Stomach (tissue), 9 donors: ENCODE results near the gene RAB31. TPM values are rescaled to one million over a fixed set of nuclear protein-coding genes. Genes with fewer than 3 reads are reported as not detected.

ENCODE experiments used
- DNase-seq, 2 donors: peaks; one replicate each; pipeline versions ENCODE4 v3.0.0 to v3.0.0-alpha.2; 2013 to 2019
- H3K27ac ChIP-seq, 5 donors: fragments of 200-600 bp in 4 of 5; sonication (generic) in 4 of 5; one replicate each; pipeline ENCODE4 v1.5.1; 2013 to 2019; ENCODE audit warnings: mild to moderate bottlenecking in 1 of 5, moderate library complexity in 1 of 5
- H3K27me3 ChIP-seq, 3 donors: fragments of 200-600 bp; sonication (generic); one replicate each; pipeline ENCODE4 v1.5.1; 2017 to 2019; ENCODE audit warnings: mixed run types in 1 of 3
- H3K36me3 ChIP-seq, 4 donors: fragments of 200-600 bp; sonication (generic); 1 replicate in 3 of 4; 2 replicates in 1 of 4; pipeline ENCODE4 v1.5.1; 2016 to 2019
- H3K4me1 ChIP-seq, 4 donors: fragments of 200-600 bp; sonication (generic); one replicate each; pipeline ENCODE4 v1.5.1; 2016 to 2019
- H3K4me3 ChIP-seq, 4 donors: fragments of 200-600 bp; sonication (generic) in 3 of 4; one replicate each; pipeline ENCODE4 v1.5.1; 2016 to 2019; ENCODE audit warnings: mild to moderate bottlenecking in 1 of 4
- H3K9me3 ChIP-seq, 4 donors: fragments of 200-600 bp; sonication (generic); one replicate each; pipeline ENCODE4 v1.5.1; 2016 to 2019
- CTCF ChIP-seq, 7 experiments: fragments of 450-650 bp in 4 of 7; fragments of 200-600 bp in 3 of 7; sonication (generic) in 3 of 7; IDR thresholded peaks; one replicate each; pipeline ENCODE4 v1.5.1; 2016 to 2019; ENCODE audit warnings: antibody characterized with exemption in 7 of 7, control low read depth in 2 of 7, mild to moderate bottlenecking in 1 of 7
- EP300 ChIP-seq: sonication (generic); formaldehyde crosslinking; IDR thresholded peaks from one replicate; pipeline ENCODE4 v1.6.1; 2017; ENCODE audit warnings: antibody characterized with exemption
- POLR2A ChIP-seq, 4 donors: fragments of 450-650 bp; IDR thresholded peaks; one replicate each; pipeline ENCODE4 v1.6.1; 2016; ENCODE audit warnings: antibody characterized with exemption in 4 of 4, control low read depth in 2 of 4, mild to moderate bottlenecking in 1 of 4, moderate library complexity in 1 of 4
- POLR2AphosphoS5 ChIP-seq, 3 donors: sonication (generic); formaldehyde crosslinking; IDR thresholded peaks; one replicate each; pipeline ENCODE4 v1.6.1; 2016; ENCODE audit warnings: antibody characterized with exemption in 3 of 3
- WGBS, 5 donors: extraction: QIAGEN DNeasy Blood & Tissue Kit in 3 of 5; methylation state at CpG; one replicate each; pipeline versions ENCODE4 v1.1.5 to v1.1.7; 2013 to 2018; 5-methylcytosine and 5-hydroxymethylcytosine counted together
- intact Hi-C: fragments of 100-400 bp; cut with DNase I; formaldehyde crosslinking; loops from one replicate; pipeline ENCODE4 v1.15.1; 2023; ENCODE audit warnings: low total_unique reads
- polyA plus RNA-seq, 3 donors: library from polyadenylated mRNA; stranded (reverse); fragments of 200-250 nt; gene quantifications; one replicate each; pipeline ENCODE4 v1.2.3, GENCODE V29; 2013
- total RNA-seq, 5 donors: library from RNA; depleted of rRNA; stranded (reverse); fragments of >200 nt; gene quantifications; one replicate each; pipeline versions ENCODE4 v1.1.0 to v1.2.3, GENCODE V29; 2014 to 2016
- donor health status: healthy with polysubstance abuse.
- donor health status: Bipolar disorder and iron deficiency.
- donor health status: healthy.

The RAB31 gene
- total and polyA plus RNA-seq, 8 donors: 10.1 to 65.5 (median 36.8) TPM

- TF ChIP-seq POLR2AphosphoS5 (IDR thresholded peaks at IDR 0.05) (no peak), CTCF (IDR thresholded peaks at IDR 0.05) (no peak), EP300 (no peak), POLR2A (IDR thresholded peaks at IDR 0.05) (no peak)
- H3K9me3 ChIP-seq: peaks cover 4 to 16% (median 7%) of the 10 kb centered on the region in 4 donors
- DNase-seq: no peak
- intact Hi-C loops: no loop called here
- H3K27ac ChIP-seq: no peak overlapping the region
- peaks cover 0 to 21% (median 7%) of the 10 kb centered on the region in 4 donors for H3K36me3 ChIP-seq
- no peak overlapping the region for H3K4me3 ChIP-seq
- WGBS, 5 donors: 68 to 84% (median 81%) methylated on average over 4 of the region's 4 CpGs
- H3K4me1 ChIP-seq: peaks cover 1 to 4% (median 3%) of the 10 kb centered on the region in 4 donors
- no peaks in the 10 kb centered on the region for H3K27me3 ChIP-seq
Observed at GRCh38 chr18:9861933-9862332, 153.8 kb downstream of the RAB31 start.

GRCh38 chr18:9862686-9863085 lies 154.6 kb downstream of the RAB31 start:
- Histone ChIP-seq H3K27ac (no peak overlapping the region), H3K9me3 (peaks cover 4 to 16% (median 7%) of the 10 kb centered on the region in 4 donors), H3K4me1 (no peaks in the 10 kb centered on the region), H3K27me3 (no peaks in the 10 kb centered on the region), H3K36me3 (peaks cover 0 to 21% (median 7%) of the 10 kb centered on the region in 4 donors), H3K4me3 (no peak overlapping the region)
- TF ChIP-seq EP300 (no peak), POLR2A (IDR thresholded peaks at IDR 0.05) (no peak), POLR2AphosphoS5 (IDR thresholded peaks at IDR 0.05) (no peak), CTCF (IDR thresholded peaks at IDR 0.05) (no peak)
- WGBS, 5 donors: 63 to 84% (median 65%) methylated on average over 3 of the region's 3 CpGs
- DNase-seq: no peak
- intact Hi-C loops: no loop called here

GRCh38 chr18:9863282-9863681 lies 155.2 kb downstream of the RAB31 start:
- Histone ChIP-seq H3K27me3 (no peaks in the 10 kb centered on the region), H3K9me3 (peaks cover 4 to 16% (median 7%) of the 10 kb centered on the region in 4 donors), H3K27ac (no peak overlapping the region), H3K4me3 (no peak overlapping the region), H3K4me1 (peaks cover 0 to under 1% (median 0%) of the 10 kb centered on the region in 4 donors), H3K36me3 (peaks cover 0 to 21% (median 7%) of the 10 kb centered on the region in 4 donors)
- intact Hi-C loops: no loop called here
- DNase-seq: no peak
- WGBS, 5 donors: 37 to 91% (median 72%) methylated on average over 2 of the region's 2 CpGs
- TF ChIP-seq POLR2A (IDR thresholded peaks at IDR 0.05) (no peak), POLR2AphosphoS5 (IDR thresholded peaks at IDR 0.05) (no peak), EP300 (no peak), CTCF (IDR thresholded peaks at IDR 0.05) (no peak)

- 91 to 96% (median 95%) methylated on average over 7 of the region's 7 CpGs for WGBS, 5 donors
- H3K4me3 ChIP-seq: no peak overlapping the region
- H3K27ac ChIP-seq: no peak overlapping the region
- TF ChIP-seq EP300 (no peak), CTCF (IDR thresholded peaks at IDR 0.05) (no peak), POLR2AphosphoS5 (IDR thresholded peaks at IDR 0.05) (no peak), POLR2A (IDR thresholded peaks at IDR 0.05) (no peak)
- peaks cover 11 to 22% (median 17%) of the 10 kb centered on the region in 4 donors for H3K4me1 ChIP-seq
- peaks cover 4 to 16% (median 7%) of the 10 kb centered on the region in 4 donors for H3K9me3 ChIP-seq
- no peaks in the 10 kb centered on the region for H3K27me3 ChIP-seq
- DNase-seq: no peak
- intact Hi-C loops: no loop called here
- H3K36me3 ChIP-seq: peaks cover 0 to 10% (median 4%) of the 10 kb centered on the region in 4 donors
Observed at GRCh38 chr18:9865764-9866490, 157.8 kb downstream of the RAB31 start.
